ENCODE results near the gene C5orf63.
A peak's percentile ranks its signal among the peaks of the same experiment; 100 is the strongest.
"Not testable (repeated sequence)": the region's sequence is repeated elsewhere in the genome, so short reads cannot be mapped to it uniquely, and the experiment has no call there.

Gene C5orf63

DNA sequence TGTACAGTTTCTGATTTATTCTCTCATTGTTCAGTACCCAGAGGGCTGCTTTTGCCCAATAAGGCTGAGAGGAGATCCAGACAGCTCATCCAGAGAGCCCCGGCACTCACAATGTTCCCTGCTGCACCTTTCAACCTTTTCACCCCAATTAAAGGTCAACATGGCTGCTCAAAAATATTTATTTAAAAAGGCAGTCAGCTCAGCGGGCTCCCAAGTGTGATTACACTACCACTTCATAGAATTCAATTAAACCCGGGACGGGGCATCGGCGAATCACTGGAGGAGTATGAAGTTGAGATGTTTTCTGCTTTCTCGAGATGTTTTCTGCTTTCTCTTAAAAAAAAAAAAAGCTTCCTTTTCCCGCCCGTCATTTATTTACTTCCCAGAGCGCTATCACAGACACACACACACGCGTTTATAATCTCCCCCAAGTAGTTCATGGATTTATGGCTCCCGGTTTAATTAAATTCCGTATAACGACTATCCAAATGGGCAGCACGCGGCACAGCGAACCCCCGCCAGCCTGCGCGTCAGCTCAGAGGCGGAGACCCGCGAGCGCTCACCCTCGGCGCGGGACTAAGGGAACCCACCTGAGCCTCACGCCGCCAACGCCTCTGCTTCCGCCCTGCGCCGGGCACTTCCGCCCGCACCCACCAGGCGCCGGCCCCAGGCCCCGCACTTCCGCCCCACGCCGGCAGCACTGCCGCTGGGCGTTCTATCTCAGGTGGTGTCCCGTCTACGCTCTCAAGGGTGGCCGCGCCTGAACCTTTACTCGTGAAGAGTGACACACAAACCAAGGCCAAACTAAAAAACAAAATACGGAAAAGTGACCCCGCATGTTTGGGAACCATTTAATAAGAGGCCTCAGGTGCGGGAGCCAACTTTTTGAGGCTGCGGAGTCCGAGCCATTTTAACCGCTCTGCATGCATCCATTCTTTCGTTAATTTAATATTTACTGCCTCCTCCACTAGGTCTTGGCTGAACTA is at the start of gene C5orf63:
C5orf63 (minus strand) TSS at position 642 of the 986 bp plus-strand sequence. CDS start 14,507 bp downstream, outside the sequence.
- peak; percentile 86 for DNase-seq

DNA sequence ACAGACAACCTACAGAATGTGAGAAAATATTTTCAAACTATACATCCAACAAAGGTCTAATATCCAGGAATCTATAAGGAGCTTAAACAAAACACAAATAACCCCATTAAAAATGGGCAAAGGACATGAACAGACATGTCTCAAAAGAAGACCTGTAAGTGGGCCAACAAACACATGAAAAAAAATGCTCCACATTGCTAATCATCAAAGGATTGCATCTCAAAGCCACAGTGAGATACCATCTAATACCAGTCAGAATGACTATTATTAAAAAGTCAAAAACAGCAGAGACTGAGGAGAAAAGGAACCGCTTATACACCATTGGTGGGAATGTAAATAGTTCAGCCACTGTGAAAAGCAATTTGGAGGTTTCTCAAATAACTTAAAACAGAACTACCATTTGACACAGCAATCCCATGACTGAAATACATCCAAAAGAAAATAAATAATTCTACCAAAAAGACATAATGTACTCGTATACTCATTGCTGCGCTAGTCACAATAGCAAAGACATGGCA is 39.1 kb upstream of the C5orf63 start:
- DNase-seq: no peak

DNA sequence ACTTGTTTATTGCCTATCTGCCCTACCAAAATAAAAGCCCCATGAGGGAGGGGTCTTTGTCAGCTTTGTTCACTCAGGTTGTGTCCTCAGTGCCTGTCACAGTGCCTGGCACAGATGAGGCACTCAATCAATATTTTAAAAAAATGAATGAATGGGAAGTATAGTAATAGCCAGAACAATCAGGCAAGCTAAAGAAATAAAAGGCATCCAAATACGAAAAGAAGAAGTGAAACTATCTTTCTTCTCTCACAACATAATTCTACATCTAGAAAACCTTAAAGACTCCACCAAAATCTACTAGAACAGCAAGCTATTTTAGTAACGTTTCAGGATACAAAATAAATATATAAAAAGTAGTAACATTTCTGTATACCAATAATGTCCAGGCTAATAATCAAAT is 37.8 kb upstream of the C5orf63 start:
- no peak for DNase-seq

DNA sequence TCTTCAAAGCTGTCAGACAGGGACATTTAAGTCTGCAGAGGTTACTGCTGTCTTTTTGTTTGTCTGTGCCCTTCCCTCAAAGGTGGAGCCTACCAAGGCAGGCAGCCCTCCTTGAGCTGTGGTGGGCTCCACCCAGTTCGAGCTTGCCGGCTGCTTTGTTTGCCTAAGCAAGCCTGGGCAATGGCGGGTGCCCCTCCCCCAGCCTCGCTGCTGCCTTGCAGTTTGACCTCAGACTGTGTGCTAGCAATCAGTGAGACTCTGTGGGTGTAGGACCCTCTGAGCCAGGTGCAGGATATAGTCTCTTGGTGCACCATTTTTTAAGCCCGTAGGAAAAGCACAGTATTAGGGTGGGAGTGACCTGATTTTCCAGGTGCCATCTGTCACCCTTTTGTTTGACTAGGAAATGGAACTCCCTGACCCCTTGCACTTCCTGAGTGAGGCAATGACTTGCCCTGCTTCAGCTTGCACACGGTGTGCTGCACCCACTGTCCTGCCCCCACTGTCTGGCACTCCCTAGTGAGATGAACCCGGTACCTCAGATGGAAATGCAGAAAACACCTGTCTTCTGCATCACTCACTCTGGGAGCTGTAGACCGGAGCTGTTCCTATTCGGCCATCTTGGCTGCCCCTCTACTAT is 35.4 kb upstream of the C5orf63 start:
- not testable (repeated sequence) for DNase-seq

DNA sequence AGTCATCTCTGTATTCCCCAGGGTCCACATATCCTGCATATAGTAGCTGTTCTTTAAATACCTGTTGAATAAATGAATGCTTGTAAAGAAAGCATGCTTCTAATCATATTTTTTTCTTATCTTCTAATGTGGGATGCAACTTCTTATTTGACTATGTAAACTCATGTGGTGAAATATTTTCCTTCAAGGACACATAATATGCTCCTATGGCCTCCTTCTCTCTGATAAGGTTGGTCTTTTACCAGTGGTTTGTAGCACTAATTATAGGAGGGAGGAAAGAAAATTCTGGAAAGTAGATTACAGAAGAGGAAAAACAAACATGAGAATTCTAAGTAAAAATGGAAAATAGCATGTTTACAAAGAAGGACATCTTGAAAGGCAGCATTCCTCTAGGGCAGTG is 28.6 kb upstream of the C5orf63 start:
- DNase-seq: no peak

DNA sequence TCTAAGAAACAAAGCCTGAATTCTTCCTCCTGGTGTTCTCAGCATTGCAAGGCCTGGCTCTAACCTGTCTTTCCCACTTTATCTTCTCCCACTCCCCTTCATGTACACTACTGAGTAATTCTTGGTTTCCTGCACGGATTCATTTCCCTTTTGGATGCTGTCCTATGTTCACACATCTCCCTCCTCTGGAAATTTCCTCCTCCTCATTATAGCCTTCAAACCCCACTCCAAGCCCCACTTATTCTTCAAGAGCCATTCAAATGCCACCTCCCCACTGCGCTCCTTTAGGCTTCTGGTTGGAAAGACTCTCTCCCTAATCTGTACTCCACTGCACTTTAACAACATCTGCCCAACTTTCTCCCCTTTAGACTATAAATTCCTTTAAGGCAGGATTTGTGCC is 28.2 kb upstream of the C5orf63 start:
- no peak for DNase-seq

DNA sequence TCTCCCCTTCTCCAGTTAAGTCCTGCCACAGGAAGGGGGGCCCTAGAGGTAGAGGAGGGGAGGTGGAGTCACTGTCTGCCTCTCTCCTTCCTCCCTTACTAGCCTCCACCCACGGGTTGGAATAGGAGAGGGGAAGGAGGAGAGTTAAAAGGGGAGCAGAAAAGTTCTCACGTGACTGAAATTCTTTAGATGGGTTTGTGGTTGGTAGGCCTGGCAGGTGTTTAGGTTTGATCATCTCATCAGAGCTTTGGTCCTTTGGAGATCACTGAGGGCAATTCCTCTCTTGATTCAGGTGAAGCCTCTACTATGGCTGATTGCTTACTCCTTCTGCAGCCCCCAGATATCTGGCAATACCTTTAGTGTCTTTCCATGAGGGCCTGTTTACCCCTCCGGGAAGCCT is 24.9 kb upstream of the C5orf63 start:
- DNase-seq: no peak

DNA sequence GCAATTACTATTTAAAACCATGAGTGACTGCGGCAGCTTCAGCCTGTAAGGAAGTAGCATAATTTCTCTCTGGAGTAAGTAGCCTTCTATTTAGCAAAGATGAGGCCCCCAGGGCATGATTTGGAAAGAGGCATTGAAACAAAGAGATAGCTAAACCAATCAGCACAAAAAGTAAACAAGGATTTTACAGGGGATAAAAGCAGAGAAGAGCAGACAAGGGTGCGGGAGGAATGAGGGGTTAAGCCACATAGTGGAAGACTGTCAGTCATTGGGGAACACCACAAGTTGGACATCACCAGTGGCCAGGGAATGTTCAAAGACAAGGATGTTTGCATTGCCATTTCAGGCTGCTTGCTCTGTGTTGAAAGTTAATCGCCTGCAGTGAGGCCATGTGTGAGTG is 24.0 kb upstream of the C5orf63 start:
- no peak for DNase-seq

DNA sequence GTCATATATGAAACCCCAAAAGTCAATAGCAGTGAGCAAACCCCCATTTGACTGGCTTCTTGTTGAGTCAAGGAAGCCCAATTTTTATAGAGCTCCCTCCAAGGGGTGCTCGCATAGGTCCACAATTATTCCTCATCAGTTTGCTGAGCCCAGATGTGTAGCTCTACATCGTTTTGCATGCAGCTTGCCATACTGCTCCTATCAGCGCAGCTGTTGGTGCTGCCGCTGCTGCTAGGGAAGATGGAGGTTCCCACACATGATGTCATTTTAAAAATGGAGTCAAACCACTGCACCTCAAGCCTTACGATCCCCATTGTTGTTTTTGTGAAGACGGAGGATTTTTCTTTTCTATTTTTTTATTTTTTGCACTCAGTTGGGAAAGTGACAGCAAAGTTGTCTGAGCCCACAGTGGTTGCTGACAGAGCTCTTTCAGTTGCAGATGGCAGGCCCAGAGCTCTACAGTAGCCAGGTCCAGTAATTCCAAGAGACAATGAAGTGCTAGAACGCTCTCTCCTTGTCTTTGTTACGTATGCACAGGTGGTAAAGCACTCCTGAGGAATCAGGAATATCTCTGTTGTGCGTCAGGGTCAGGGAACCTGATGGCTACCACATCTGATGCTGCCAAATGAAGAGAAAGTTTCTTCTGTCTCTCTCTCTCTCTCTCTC is 23.2 kb upstream of the C5orf63 start:
- DNase-seq: no peak

DNA sequence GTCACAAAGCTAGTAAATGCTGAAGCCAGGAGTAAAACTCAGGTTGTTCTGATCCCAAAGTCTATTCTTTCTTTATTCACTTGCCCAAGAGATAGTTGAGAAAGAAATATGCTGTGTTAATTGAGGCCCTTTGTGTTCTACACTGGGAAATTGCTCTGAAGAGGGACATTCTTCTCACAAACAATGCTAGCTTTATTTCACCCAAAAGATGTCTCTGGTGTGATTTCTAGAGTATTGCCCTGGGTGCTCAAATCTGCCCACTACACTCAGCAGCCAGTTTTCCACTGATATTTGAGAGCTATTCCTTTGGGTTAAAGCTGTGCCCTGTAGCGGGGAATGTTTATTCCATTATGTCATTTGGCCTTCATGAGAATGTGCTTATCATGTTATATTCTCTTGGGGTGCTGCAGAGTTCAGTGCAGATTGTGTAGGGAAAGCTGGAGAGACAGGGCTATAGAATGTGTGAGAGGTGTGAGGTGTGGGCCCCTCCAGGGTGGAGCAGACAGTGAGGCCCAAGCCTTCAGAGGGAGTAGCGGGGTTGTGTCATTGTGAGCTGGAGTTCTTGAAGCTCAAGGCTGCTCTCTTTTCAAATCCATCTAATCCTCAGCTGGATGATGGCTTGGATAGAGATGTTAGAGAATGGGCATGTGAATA is 21.0 kb upstream of the C5orf63 start:
- DNase-seq: no peak

DNA sequence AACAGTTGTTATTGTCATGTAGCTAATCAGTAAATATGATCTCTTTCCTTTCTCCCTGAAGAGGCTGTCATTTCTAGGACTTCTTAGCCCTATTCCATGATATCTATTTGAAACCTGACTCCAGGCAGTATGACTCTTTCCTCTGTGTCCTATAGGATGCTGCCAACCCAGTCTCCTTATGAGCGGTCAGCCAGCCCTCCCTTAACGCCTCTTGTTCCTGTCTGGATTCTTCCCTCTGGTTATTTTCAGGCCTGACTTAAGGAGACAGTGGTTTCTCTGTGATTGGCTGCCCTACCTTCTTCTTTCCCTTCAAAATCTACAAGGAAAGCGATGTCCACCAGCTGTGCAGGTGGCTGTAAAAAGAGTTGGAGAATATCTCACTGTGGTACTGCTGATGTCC is 19.4 kb upstream of the C5orf63 start:
- no peak for DNase-seq

DNA sequence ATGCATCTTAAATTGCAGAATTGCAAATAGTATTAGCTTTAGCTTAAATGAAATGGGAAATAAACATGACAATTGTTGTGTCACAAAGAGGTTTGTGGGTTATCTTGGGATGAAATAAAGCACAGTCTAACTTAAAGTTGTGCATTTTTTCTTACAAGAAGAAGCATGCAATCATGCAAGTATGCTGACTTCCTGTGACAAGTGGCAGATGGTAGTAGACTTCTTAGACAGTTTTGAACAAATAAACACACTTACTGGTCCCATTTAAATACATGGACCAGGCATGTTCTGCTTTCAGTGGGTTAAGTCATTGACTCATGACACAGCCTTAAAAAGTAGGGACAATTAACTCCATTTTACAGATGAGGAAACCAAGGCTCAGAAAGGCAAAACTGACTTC is 15.9 kb upstream of the C5orf63 start:
- no peak for DNase-seq

DNA sequence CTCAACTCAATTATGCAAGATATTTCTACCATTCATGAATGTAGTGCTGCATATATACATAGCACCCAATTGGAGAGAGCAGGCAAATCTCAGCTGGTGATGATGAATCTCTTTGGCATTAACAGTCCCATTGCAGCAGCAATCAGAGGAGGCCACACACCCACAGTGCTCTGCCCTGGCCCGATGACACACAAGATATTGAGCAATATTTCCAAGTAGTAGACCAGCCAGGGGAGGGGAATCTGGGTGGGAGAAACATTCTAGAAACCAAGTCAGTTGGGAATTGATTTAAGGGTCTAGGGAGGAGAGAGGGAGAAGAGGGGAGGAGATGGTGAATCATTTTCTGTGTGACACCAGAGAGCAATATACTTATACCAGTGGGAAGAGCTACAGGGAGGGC is 14.9 kb upstream of the C5orf63 start:
- no peak for DNase-seq

DNA sequence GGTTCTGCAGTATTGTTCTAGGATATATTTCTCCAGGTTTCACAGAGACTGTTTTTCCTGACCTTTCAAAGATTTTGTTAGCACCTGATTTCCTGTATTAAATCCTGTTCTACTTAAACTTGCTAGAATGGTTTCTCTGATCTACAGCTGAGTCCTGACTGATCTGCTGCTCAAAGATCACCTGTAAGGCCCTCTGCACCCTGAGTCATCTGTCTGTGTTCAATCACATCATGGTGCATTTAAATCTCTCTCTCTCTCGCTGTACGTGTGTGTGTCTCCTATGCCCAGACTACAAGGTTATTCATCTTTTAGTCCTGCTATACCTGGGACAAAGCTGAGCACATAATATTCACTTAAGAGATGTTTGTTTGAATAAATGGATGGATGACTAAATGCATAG is 13.3 kb upstream of the C5orf63 start:
- DNase-seq: no peak

DNA sequence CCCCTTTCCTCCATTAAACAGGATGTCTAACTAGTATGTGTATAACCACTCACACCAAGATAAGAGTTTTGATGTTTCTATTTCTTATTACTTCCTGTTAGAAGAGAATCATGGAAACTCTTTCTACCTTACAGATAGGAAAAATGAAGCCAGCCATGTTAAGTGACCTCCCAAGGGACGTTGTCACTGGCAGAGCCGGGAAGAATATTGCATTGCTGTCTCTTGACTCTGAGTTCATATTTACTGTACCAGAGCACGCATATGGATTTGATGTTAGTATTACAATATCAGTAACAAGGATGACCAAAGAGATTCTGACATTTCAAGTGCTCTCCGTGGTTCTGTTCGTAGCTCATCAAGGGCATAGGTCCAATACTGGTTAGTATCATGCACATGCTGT is 12.5 kb upstream of the C5orf63 start:
- no peak for DNase-seq

DNA sequence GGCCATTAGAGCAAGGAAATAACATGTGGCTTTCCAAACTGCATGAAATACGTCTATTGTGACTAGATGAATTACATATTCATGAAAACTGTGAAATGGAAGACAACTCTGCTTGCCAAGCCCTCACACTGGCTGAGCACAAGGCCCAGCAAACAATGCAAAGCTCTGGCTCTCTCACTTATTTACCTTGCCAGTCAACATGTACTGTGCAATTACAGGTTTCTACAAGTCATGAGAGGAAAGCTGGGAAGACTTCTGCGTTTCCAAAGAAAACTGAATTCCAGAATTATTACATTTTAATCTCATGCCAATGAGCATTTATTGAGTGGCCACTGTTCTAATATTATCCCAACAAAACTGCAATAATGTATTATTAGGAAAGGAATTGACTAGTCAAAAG is 12.1 kb upstream of the C5orf63 start:
- no peak for DNase-seq

DNA sequence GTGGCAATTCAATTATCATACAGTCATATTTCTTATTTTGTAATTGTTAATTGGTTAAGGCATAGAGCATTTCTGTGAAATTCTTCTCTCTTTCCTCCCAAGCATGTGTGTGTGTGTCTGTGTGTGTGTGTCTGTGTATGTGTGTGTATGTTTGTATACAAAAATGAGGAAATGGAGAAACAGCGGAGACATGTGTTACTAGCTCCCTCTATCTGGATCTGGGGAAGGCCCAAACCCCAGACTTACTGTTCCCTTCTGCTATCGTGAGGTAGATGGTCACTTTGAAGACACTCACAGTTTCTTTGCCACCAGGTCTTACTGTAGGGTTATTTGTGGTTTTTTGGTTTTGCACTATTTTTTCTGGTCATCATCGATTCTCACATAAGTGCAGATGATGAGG is 11.4 kb upstream of the C5orf63 start:
- DNase-seq: peak; percentile 13

DNA sequence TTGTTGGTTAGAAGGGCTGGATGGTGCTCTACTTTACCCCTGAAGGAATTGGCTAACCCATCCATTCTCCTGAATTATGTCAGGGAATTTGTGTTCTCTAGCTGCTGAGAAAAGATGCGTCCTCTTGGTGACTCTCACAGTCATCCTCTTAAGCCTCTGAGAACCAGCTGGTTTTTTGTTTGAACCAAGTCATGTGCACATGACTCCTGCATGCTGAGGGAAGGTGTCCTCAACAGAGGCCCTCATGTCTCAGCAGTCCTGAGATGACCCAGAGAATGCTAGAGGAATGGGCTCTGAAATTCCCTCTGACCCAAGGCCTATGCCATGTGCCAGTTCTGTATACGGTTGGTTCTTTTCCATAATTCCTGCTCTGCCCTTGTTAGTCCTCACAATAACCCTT is 10.4 kb upstream of the C5orf63 start:
- DNase-seq: no peak

DNA sequence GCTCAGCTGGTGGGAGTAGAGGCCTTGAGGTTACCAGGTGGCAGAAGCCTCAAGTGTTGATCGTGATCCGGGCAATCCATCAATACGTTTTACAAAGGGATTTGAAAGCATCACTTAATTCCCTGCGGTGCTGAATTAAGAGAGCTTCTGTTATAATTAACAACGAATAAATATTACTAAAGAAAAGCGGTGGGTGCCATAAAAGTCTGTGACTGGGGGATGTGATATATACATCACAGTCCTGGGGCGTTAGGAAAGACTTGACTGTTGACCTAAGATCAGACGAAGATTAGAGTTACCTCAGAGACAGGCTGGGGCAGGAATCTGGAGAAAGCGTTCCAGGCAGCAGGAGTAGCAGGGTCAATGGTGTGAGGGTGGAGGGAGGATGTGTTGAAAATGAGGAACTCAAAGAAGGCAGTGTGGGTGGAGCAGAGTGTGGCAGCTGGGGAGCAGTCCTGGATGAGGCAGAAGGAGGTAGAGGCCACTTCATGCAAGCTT is 6.7 kb upstream of the C5orf63 start:
- DNase-seq: peak; percentile 47

DNA sequence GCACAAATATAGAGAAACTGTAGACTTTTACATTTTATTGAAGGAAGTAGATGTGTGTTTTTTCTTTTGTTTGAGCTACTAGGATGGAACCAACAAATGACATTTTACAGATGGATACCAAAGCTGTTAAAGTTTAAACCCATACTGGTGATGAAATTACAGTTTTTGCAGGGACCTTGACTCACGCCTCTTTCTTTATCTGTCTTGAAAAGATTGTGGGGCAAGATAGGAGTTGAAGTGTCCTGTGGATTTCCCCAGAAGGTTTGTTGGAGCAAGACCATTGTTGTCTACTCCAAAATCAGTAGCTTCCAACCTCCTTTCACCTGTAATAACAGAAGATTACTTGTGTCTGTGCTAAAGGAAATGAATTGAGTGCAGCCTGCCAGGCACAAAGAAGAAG is 4.1 kb upstream of the C5orf63 start:
- DNase-seq: no peak

DNA sequence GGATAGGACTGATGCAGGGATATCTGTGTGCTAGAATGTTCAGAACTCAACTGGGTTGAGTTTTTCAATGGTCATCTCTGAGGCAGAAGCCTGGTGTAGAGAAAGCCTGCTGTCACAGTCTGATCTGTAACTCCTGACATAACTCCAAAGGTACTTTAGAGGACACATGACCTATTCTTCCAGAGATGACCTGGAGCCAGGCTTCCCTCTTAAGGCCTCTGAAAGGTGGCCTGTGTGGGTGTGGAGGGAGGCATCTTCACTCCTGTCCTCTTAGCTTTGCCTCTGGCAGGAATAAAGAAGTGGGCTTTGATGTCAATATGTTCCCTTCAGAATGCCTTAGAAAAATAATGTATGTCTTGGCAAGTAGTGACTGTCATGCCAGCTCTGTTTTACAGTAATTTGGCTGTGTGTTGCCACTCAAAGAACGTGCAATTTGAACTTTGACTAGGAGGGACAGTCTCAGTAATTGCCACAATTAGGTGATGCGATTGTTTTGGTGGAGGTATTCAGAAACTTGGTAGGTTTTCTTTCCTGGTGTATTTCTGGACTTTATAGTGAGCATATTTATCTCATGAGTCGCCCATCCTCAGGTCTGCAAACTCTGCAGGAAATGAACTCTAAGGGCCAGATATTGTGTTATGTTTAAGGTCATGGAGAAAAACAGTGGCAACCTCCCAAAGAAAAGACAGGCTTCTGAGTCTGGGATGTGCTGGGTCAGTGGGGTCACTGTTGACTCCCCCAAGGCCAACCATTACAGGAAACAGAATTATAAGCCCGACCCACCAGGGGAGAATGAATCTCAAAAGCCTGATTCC is 3.2 kb upstream of the C5orf63 start:
- DNase-seq: no peak

DNA sequence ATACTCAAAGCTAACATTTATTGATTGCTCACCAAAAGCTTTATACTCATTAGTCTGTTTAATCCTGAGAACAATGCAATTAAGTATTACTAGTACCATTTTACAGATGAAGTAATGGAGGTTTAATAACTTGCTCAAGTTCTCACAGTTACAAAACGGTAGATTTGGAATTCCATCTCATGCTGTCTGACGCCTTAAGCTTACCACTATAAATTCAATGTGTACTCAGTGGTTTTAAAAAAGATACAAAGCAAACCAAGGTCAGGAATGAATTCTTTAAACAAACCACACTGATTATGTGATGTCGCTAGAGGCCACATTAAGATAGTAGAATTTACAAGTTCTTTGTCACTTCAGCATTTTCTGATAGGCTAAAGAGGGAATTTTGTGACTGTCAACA is 1.2 kb upstream of the C5orf63 start:
- DNase-seq: no peak

Data from hematopoietic multipotent progenitor cell treated with erythropoietin and hydrocortisone succinate and interleukin-3 and kit ligand, for 6 days (in vitro differentiated cells).